Skeletal muscle cell (primary cell): Measurements from ENCODE around the gene MYL6B.
"Not testable (repeated sequence)": the region's sequence is repeated elsewhere in the genome, so short reads cannot be mapped to it uniquely, and the experiment has no call there.

ENCODE experiments used
- DNase-seq: peaks from one replicate; pipeline ENCODE4 v3.0.0-alpha.2; 2010; ENCODE audit warnings: low read depth
- H3K4me3 ChIP-seq: 2 replicates; pipeline ENCODE4 v1.5.1; 2011; ENCODE audit warnings: low read depth, mild to moderate bottlenecking, control low read depth, low read length, moderate library complexity

Gene MYL6B

GRCh38 chr12:56161690-56162351 is 9.4 kb downstream of the MYL6B start:
- no peak overlapping the region for H3K4me3 ChIP-seq
- no peak for DNase-seq

GRCh38 chr12:56162468-56163290 is 10.3 kb downstream of the MYL6B start:
- H3K4me3 ChIP-seq: no peak overlapping the region
- DNase-seq: no peak

- DNase-seq: no peak
- no peak overlapping the region for H3K4me3 ChIP-seq
These were observed 11.4 kb downstream of the MYL6B start for GRCh38 chr12:56163533-56164344.

- DNase-seq: no peak
- H3K4me3 ChIP-seq: no peak overlapping the region
These were observed 11.9 kb downstream of the MYL6B start for GRCh38 chr12:56164345-56164729.

GRCh38 chr12:56165369-56165768 is 13.0 kb downstream of the MYL6B start:
- H3K4me3 ChIP-seq: no peak overlapping the region
- no peak for DNase-seq

- no peak overlapping the region for H3K4me3 ChIP-seq
- no peak for DNase-seq
These were observed 16.9 kb downstream of the MYL6B start for GRCh38 chr12:56169229-56169759.

GRCh38 chr12:56172839-56173238 is 20.5 kb downstream of the MYL6B start:
- DNase-seq: no peak
- no peak overlapping the region for H3K4me3 ChIP-seq

GRCh38 chr12:56178347-56178746 is 26.0 kb downstream of the MYL6B start:
- no peak overlapping the region for H3K4me3 ChIP-seq
- no peak for DNase-seq

GRCh38 chr12:56186957-56187356 is 34.6 kb downstream of the MYL6B start:
- DNase-seq: no peak
- no peak overlapping the region for H3K4me3 ChIP-seq

- DNase-seq: no peak
These were observed 35.9 kb downstream of the MYL6B start for GRCh38 chr12:56188131-56188777.

GRCh38 chr12:56188778-56189098 is 36.4 kb downstream of the MYL6B start:
- no peak for DNase-seq
- H3K4me3 ChIP-seq: peak overlapping the region; percentile 84

More at GRCh38 chr12:56188131-56188777, 35.9 kb downstream of the MYL6B start:
- peak overlapping the region; percentile 84 for H3K4me3 ChIP-seq

GRCh38 chr12:56189099-56189917 is 36.9 kb downstream of the MYL6B start, which contains the start of gene SMARCC2:
TSS of gene SMARCC2 (minus strand) at chr12:56189483. CDS start at chr12:56189461, 22 bp downstream.
- peak; percentile 47 for DNase-seq

GRCh38 chr12:56189918-56190694 is 37.7 kb downstream of the MYL6B start:
- H3K4me3 ChIP-seq: peak overlapping the region; percentile 93
- DNase-seq: peak; percentile 36

More at GRCh38 chr12:56189099-56189917, 36.9 kb downstream of the MYL6B start, which contains the start of gene SMARCC2:
- peak within 1 kb of the TSS; percentile 93 for H3K4me3 ChIP-seq

GRCh38 chr12:56190695-56191155 is 38.3 kb downstream of the MYL6B start:
- H3K4me3 ChIP-seq: peak overlapping the region; percentile 93
- DNase-seq: no peak

- H3K4me3 ChIP-seq: no peak overlapping the region
- DNase-seq: no peak
These were observed 40.2 kb downstream of the MYL6B start for GRCh38 chr12:56192582-56192981.

GRCh38 chr12:56193025-56193578 is 40.7 kb downstream of the MYL6B start:
- peak; percentile 37 for DNase-seq
- no peak overlapping the region for H3K4me3 ChIP-seq

GRCh38 chr12:56196818-56197550 is 44.6 kb downstream of the MYL6B start:
- H3K4me3 ChIP-seq, DNase-seq: not testable (repeated sequence)
